HG02943 (cell line): ENCODE data around the gene CACNA1E.
"Not testable (repeated sequence)": the region's sequence is repeated elsewhere in the genome, so short reads cannot be mapped to it uniquely, and the experiment has no call there.

Experiments used
- ATAC-seq: cut with Tn5 transposase; IDR thresholded peaks from one replicate; pipeline ENCODE4 v1.9.1; 2021; ENCODE audit warnings: mild to moderate bottlenecking, low read depth, moderate library complexity; ENCODE audit not compliant: unreplicated experiment

The CACNA1E gene

DNA sequence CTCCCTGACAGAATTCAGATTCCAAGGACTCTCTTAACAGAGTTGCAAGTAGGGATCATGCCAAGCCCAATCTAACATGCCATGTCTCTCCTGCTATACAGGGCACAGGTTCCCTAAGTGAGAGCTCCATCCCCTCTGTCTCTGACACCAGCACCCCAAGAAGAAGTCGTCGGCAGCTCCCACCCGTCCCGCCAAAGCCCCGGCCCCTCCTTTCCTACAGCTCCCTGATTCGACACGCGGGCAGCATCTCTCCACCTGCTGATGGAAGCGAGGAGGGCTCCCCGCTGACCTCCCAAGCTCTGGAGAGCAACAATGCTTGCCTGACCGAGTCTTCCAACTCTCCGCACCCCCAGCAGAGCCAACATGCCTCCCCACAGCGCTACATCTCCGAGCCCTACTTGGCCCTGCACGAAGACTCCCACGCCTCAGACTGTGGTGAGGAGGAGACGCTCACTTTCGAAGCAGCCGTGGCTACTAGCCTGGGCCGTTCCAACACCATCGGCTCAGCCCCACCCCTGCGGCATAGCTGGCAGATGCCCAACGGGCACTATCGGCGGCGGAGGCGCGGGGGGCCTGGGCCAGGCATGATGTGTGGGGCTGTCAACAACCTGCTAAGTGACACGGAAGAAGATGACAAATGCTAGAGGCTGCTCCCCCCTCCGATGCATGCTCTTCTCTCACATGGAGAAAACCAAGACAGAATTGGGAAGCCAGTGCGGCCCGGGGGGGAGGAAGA, 315.0 kb downstream of the CACNA1E start:
- ATAC-seq: no peak

DNA sequence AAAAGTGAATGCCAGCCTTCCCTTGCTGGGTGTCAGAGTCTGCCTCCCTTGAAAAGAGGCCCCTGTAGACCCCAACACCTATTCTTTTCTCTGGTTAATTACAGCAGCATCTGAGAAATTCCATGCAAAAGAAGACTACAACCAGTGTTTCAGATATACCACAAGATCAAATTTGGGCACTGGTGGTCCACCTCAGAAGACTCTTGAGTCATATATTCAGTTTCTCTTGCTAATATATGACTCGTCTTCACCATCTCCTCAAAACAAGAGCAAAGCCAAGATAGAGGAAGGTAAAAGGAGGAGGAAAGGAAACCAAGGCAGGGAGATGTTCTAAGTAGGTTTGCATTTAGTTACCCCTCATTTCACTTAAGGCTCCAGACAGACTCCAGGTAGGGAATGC, 318.3 kb downstream of the CACNA1E start:
- no peak for ATAC-seq

GRCh38 chr1:181802466-181802865, 319.1 kb downstream of the CACNA1E start:
- ATAC-seq: no peak

DNA sequence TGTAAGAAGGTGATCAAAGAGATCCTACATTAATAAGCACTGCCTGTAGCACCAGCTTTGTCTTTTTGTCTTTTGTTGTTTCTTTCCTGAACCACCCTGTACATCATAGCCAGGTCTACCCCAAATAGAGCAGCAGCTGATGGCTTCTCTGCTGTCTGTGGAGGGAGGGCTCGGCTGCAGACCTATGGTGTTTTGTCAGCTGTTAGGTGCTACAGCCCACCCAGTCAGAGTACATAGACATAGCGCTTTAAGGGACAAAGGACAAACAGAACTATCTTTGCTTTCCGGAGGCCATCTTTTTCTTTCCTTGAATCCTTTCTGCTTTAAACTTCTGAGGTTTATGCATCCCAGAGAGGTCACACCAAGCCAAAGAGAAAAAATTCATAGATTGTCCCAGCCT, 320.1 kb downstream of the CACNA1E start:
- ATAC-seq: no peak

DNA sequence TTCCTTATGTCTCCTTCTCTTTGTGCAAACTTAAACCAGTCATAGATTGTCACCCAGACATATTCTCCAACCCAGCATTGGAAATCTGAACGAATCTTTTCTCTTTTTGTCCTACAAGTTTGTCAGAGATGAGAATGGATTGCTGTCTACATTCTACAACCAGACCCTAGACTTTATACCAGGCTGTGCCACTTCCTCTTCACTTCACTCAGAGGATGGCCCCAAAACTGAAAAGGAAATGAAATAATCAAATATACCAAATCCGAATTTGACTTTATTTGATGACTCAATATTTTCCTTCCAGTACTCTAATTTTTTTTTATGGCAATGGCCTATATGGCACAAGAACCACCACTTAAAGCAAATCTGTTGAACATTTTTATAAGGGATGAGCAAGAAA, 321.7 kb downstream of the CACNA1E start:
- ATAC-seq: no peak

DNA sequence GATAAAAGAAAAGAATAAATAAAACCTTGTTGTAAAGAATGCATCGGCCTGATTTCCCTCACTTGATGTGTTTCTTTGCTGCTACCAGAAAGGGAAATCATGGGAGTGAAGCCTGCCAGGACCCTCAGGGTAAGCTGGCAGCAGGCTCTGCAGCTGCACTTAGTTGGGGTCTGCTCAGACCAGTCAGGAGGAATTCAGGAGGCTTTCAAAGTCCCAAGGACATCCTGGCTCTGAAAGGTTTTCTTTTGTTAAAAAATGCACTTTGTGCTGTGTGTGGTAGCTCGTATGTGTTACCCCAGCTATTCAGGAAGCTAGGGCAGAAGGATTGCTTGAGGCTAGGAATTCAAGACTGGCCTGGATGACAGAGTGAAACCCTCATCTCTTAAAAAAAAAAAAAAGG, 323.4 kb downstream of the CACNA1E start:
- ATAC-seq: no peak

DNA sequence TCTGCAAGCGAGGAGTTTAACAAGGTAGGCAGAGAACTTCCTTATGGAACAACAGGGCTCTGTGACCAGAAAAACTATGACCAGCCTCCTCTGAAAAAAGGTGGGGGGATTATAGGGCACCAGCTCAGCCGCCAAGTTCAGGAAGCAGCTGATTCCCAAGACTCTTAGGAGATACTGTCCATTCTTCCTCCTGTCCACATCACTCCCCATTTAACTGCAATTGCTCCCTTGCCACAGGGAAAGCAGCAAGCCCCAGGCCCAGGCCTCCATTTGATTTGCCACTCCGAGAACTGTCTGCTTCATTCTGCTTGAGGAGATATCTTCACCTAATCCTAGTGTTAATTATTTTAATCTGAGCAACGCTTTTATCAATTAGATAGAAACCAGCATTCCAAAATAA, 323.9 kb downstream of the CACNA1E start:
- no peak for ATAC-seq

- ATAC-seq: no peak
These were observed 326.8 kb downstream of the CACNA1E start for GRCh38 chr1:181809991-181810545.

DNA sequence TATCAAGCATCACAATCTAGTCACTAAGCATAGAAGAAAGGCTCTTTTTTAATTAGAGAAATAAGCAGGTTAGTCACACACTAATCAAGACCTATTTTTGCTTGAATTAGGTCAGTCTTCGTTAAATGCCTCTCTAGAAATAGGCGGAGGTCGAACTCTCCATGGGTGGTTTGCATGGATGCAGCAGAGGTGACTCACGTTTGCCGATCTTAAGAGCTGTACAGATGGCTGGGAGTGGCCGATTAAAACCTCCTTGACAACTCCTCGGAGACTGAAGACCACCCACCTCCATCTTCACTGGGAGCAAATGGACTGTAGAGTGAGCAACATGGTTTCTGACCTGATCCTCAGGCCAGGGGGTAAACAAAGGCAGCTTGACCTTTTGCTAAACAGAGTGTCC, 328.9 kb downstream of the CACNA1E start:
- no peak for ATAC-seq

DNA sequence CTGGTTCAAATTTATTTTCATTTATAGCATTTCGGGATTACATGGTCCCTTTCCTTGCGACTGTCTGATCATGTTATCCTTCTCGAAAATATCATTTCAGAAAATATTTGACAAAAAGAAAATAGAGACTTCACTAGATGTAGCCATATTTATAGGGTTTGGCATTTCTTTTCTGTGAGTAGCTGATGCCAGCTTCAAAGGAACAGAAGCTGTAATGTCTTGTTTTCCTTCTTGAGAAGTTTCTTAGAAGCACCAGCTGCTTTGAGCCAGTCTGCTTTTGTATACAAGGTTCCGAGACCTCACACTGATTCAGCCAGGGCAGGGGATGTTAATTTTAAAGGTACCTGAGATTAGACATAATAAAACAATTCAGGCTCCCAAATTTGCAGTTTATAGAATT, 329.9 kb downstream of the CACNA1E start:
- ATAC-seq: no peak

DNA sequence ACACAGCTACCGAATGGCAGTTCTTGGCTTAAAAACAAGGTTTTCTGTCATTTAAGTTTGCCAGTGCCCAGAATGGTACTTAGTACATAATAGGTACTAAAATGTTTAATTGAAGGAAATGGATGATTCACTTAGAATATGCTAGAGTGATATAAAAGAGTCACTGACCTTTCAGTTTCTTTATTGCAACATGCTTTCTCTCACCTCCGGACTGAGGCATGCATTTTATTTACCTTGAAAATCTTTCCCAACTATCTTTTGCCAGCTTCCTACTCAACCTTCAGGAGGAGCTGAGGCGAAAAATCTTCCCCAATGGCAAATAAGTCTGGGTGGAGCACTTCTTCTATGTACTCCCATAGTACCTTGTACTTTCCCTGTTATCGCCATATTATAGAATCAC, 333.3 kb downstream of the CACNA1E start:
- ATAC-seq: no peak

GRCh38 chr1:181817091-181817490, 333.8 kb downstream of the CACNA1E start:
- ATAC-seq: no peak

DNA sequence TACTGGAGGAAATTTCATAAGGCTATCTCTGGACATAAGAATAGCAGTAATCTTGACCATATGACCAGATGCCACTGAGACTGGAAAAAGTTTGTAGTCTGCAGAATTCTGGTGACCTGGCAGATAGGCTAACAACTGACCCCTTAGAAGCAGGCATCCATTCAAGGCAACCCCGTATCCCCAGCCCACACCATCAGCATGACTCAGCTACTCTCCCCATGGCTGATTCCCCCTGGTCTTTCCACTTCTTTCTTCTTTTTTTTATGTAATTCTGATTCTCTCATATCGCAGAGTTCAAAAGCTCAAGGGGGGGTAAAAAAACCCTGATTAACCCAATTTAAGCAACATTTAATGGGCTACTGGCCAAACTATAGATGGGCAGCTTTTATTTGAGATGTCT, 335.1 kb downstream of the CACNA1E start:
- ATAC-seq: no peak

DNA sequence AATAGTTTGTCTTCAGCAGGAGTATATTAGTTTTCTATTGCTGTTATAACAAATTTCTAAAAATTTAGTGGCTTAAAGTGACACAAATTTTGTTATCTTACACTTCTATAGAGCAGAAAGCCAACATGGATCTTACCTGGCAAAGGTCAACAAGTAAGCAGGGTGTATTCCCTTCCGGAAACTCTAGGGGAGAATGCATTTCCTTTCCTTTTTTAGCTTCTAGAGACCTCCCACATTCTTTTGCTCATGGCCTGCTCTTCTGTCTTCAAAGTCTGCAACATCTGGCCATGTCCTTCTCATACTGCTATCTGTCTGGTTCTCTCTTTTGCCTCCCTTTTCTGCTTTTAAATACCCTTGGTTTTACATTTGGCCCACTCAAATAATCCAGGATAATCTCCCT, 335.6 kb downstream of the CACNA1E start:
- no peak for ATAC-seq

- no peak for ATAC-seq
These were observed 338.4 kb downstream of the CACNA1E start for GRCh38 chr1:181821701-181822100.

DNA sequence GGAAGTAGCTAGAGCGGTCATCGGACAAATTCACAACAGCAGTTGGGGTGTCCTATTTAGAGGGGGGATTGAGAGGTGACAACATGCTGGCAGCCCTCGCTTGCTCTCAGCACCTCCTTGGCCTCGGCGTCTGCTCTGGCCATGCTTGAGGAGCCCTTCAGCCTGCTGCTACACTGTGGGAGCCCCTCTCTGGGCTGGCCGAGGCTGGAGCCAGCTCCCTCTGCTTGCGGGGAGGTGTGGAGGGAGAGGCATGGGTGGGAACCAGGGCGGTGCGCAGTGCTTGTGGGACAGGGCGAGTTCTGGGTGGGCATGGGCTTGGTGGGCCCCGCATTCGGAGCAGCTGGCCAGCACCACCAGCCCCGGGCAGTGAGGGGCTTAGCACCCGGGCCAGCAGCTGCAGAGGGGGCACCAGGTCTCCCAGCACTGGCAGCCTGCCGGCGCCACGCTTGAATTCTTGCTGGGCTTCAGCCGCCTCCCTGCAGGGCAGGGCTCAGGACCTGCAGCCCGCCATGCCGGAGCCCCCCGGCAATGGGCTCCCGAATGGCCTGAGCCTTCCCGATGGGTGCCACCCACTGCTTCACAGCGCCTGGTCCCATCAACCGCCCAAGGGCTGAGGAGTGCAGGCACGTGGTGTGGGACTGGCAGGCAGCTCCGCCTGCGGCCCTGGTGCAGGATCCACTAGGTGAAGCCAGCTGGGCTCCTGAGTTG, 349.0 kb downstream of the CACNA1E start:
- not testable (repeated sequence) for ATAC-seq

DNA sequence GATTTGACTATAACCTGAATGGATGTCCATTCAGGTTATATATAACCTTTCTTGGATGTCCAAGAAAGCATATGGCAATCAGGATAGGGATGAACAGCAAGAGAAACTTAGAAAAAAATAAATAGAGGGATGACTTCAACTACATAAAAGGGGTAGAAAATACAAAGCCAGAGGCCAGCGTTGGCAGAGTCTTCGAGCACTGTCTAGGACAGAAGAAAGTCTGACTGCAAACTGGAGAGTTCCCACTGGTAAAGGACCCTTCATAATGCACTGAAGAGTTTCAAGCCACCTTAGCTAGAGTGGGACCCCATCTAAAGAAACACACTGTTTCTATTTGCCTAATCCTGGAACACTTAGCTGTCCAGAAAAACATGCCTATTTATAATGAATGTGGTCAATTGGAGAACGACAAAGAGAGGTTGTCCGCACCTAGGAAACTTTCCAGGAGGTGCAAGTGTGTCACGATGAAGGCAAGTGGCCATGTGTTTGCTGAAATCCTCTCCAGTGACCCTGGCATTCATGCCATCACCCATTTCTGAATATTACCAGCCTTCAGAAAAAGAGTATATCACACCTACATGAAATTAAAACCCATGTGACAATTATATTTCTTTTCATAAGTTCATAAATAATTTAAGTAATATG, 362.8 kb downstream of the CACNA1E start:
- no peak for ATAC-seq

GRCh38 chr1:181846681-181847080, 363.4 kb downstream of the CACNA1E start:
- no peak for ATAC-seq

GRCh38 chr1:181849071-181849470, 365.8 kb downstream of the CACNA1E start:
- ATAC-seq: no peak

GRCh38 chr1:181854212-181854611, 370.9 kb downstream of the CACNA1E start:
- ATAC-seq: not testable (repeated sequence)

GRCh38 chr1:181855380-181855779, 372.1 kb downstream of the CACNA1E start:
- no peak for ATAC-seq
